Choroid plexus epithelial cell (primary cell): Measurements from ENCODE around the gene RTL5.

Experiments used
- DNase-seq: peaks from one replicate; pipeline ENCODE4 v3.0.0-alpha.2; 2010; ENCODE audit warnings: low read depth
- H3K4me3 ChIP-seq: 2 replicates; pipeline ENCODE4 v1.5.1; 2011; ENCODE audit warnings: low read depth, mild to moderate bottlenecking, control low read depth, low read length, moderate library complexity
- CTCF ChIP-seq: conservative IDR thresholded peaks from 2 replicates; pipeline ENCODE4 v1.5.1; 2011; ENCODE audit warnings: low read depth, mild to moderate bottlenecking, control low read depth, inconsistent platforms, low read length, moderate library complexity

The RTL5 gene

GRCh38 chrX:72158773-72159172 is 27.1 kb upstream of the RTL5 start:
- H3K4me3 ChIP-seq, result no peak overlapping the region
- no peak for DNase-seq
- TF ChIP-seq CTCF, result no peak

DNA sequence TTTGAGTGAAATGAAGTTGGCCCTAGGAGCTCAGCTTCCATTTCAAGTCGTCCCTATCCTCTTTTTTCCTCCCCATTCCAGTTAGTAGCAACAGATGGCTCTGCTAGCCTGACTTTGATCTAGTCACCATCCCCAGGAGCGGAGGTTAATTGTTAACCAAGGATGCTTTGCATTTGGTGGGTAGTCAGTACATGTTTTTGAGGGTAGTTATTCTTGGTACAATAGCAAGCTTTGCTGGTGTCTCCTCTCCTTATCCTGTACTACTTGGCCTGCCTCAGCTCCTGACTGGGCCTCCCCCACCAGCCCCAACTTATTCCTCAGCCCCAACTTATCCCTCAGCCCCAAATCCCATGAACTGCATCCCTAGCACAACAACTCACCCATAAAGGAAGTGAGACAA is 14.8 kb upstream of the RTL5 start:
- TF ChIP-seq CTCF, result no peak
- no peak for DNase-seq

DNA sequence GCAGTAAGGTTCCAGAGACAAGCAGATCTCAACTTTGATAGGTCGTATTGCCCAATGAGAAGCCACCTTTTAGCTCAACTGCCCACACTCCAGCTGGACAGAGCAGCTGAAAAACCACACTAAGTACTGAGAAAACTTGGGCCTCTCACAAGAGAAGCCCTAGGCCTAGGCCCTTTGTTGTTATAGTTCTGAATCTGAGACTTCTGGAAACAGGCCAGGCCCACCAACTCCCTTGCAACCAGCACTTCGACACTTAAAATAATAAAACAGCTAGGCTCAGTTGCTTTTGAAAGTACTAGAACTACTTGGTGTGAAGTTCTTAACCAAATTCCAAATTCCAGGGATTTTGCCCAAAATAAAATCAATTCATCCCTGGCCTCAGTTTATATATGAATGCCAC is 13.5 kb upstream of the RTL5 start:
- no peak overlapping the region for H3K4me3 ChIP-seq
- DNase-seq, result no peak
- TF ChIP-seq CTCF, result no peak

More for the DNA sequence above, 14.8 kb upstream of the RTL5 start:
- H3K4me3 ChIP-seq, result no peak overlapping the region

DNA sequence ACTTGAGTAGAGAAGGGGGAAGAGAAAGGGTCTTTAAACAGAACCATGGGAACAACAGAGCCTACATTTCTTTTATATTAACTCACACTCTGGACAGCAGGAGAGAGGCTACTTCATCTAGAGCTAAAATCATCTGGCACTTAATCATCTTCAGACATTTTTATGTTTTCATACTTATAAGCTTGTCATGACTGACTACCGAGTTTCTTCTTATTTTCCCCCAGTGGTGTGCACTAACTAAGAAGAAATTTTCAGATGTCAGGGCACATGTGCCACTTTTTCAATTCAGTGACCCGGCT is 11.8 kb upstream of the RTL5 start:
- DNase-seq, result no peak

GRCh38 chrX:72142794-72143608 is 11.3 kb upstream of the RTL5 start:
- DNase-seq, result no peak
- no peak for TF ChIP-seq CTCF
- H3K4me3 ChIP-seq, result no peak overlapping the region

More for the DNA sequence above, 11.8 kb upstream of the RTL5 start:
- H3K4me3 ChIP-seq, result no peak overlapping the region
- TF ChIP-seq CTCF, result no peak

DNA sequence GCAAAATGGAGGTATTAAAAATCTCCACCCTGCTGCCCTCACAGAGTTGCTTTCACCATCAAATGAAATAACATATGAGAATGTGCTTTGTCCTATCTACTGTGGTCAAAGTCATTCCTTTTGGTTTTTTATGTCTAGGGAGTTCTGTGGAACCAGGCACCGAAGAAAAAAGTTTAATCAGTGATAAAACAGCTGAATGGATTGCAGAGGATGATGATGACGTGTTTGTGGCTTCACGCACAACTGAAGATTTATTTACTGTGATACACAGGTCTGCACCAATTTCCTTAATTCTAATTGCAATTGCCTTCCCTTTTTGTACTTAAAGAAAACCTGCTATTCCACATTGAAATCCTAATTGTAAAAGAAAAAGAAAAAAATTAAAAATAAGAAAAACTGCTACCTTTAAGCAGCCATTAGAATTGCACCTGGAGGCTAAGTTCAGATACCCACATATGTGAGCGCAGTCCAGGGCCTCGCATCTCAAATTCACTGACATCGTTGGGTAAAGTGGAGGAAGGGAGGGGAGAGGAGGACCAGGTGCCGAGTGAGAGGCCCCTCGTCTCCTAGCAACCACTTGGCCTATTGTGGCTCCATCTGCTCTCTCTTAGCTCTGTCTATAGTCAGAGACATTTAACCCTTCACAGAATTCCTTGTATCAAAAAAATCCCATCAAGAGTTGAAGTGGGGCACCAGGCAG is 10.5 kb upstream of the RTL5 start:
- no peak for DNase-seq
- no peak for TF ChIP-seq CTCF
- H3K4me3 ChIP-seq, result no peak overlapping the region
